ENCODE measurements around the gene HSPG2.

Gene HSPG2

GRCh38 chr1:21838359-21839157 is 98.6 kb downstream of the HSPG2 start:
- Histone ChIP-seq H3K36me3 (ENCODE audit: low read length) (no peaks in the 10 kb centered on the region), H3K79me2 (ENCODE audit: insufficient read depth, low read length) (no peaks in the 10 kb centered on the region), H3F3A (ENCODE audit: insufficient read depth) (no peaks in the 10 kb centered on the region), H3K4me2 (ENCODE audit: low read depth, low read length, poor library complexity, severe bottlenecking) (no peak overlapping the region), H3K4me3 (ENCODE audit: insufficient read depth, low read length, poor library complexity, severe bottlenecking) (no peak overlapping the region), H3K9me3 (ENCODE audit: insufficient read depth, low read length) (no peaks in the 10 kb centered on the region), H3K9me2 (replicated peaks; ENCODE audit: insufficient read depth, low read length) (no peaks in the 10 kb centered on the region), H3K27me3 (ENCODE audit: low read length) (no peaks in the 10 kb centered on the region), H4K20me1 (ENCODE audit: low read depth, low read length) (no peaks in the 10 kb centered on the region), H3K9ac (ENCODE audit: low read length) (no peak overlapping the region), H3K27ac (ENCODE audit: low read depth, low read length) (no peak overlapping the region), H2AFZ (ENCODE audit: low read depth, low read length, severe bottlenecking) (no peak overlapping the region)
- no peak for TF ChIP-seq CTCF (IDR thresholded peaks at IDR 0.05; ENCODE audit: insufficient read depth, low read length, poor library complexity, severe bottlenecking)

- Histone ChIP-seq H2AFZ (ENCODE audit: low read depth, low read length, severe bottlenecking) (no peak overlapping the region), H3K79me2 (ENCODE audit: insufficient read depth, low read length) (no peaks in the 10 kb centered on the region), H3K27ac (ENCODE audit: low read depth, low read length) (no peak overlapping the region), H3K4me2 (ENCODE audit: low read depth, low read length, poor library complexity, severe bottlenecking) (no peak overlapping the region), H3F3A (ENCODE audit: insufficient read depth) (no peaks in the 10 kb centered on the region), H3K9me2 (replicated peaks; ENCODE audit: insufficient read depth, low read length) (no peaks in the 10 kb centered on the region), H4K20me1 (ENCODE audit: low read depth, low read length) (no peaks in the 10 kb centered on the region), H3K27me3 (ENCODE audit: low read length) (no peaks in the 10 kb centered on the region), H3K9me3 (ENCODE audit: insufficient read depth, low read length) (no peaks in the 10 kb centered on the region), H3K4me3 (ENCODE audit: insufficient read depth, low read length, poor library complexity, severe bottlenecking) (no peak overlapping the region), H3K9ac (ENCODE audit: low read length) (no peak overlapping the region), H3K36me3 (ENCODE audit: low read length) (no peaks in the 10 kb centered on the region)
- no peak for TF ChIP-seq CTCF (IDR thresholded peaks at IDR 0.05; ENCODE audit: insufficient read depth, low read length, poor library complexity, severe bottlenecking)
These were observed 99.6 kb downstream of the HSPG2 start for GRCh38 chr1:21837476-21837875.

- Histone ChIP-seq H3K36me3 (ENCODE audit: low read length) (no peaks in the 10 kb centered on the region), H3K9me3 (ENCODE audit: insufficient read depth, low read length) (no peaks in the 10 kb centered on the region), H3K9ac (ENCODE audit: low read length) (no peak overlapping the region)
These were observed 100.4 kb downstream of the HSPG2 start for GRCh38 chr1:21836729-21837128.

More at GRCh38 chr1:21836729-21837128, 100.4 kb downstream of the HSPG2 start:
- no peaks in the 10 kb centered on the region for H4K20me1 ChIP-seq (ENCODE audit: low read depth, low read length)
- H3K79me2 ChIP-seq (ENCODE audit: insufficient read depth, low read length): no peaks in the 10 kb centered on the region
- H3K9me2 ChIP-seq (replicated peaks; ENCODE audit: insufficient read depth, low read length): no peaks in the 10 kb centered on the region
- no peak overlapping the region for H3K4me3 ChIP-seq (ENCODE audit: insufficient read depth, low read length, poor library complexity, severe bottlenecking)
- no peaks in the 10 kb centered on the region for H3F3A ChIP-seq (ENCODE audit: insufficient read depth)
- H3K4me2 ChIP-seq (ENCODE audit: low read depth, low read length, poor library complexity, severe bottlenecking): no peak overlapping the region
- no peak for TF ChIP-seq CTCF (IDR thresholded peaks at IDR 0.05; ENCODE audit: insufficient read depth, low read length, poor library complexity, severe bottlenecking)
- TF ChIP-seq EZH2phosphoT487 (conservative IDR thresholded peaks at IDR 0.05; ENCODE audit: low read length): no peak
- H2AFZ ChIP-seq (ENCODE audit: low read depth, low read length, severe bottlenecking): no peak overlapping the region
- H3K27me3 ChIP-seq (ENCODE audit: low read length): no peaks in the 10 kb centered on the region
- H3K27ac ChIP-seq (ENCODE audit: low read depth, low read length): no peak overlapping the region

Measured in SU-DHL-6 (cell line).